ENCODE data around the gene TCHP.

The TCHP gene

DNA sequence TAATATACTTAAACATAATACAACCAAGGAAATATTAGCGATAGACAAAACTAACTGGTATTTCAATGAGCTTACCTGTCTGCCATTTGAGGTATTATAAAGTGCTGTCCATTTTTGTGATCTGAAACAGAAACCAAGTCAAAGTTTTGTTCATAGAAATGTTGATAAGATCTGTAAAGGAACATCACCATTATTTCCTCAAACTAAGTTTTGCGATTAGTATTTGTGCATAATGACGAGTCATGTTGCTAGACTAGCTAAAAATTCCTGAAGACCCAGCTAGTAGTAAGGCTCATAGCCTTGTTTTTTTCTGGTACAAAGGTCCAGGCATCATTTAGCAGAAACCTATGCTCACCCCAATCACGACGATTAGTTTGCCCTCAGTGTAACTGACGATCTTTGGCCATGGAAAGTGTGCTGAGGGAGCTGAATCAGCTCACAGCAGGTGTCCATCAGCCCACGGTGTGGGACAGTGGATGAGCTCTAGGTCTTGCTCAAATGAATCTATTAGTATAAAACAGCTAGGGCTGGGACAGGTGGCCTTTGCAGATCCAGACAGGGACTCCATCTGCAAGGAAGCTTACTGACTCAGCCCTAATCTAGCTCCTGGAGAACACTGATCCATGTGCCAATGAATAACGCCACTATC lies 67.4 kb downstream of the TCHP start:
- TF ChIP-seq ISL1 (CRISPR knock-in tag; IDR thresholded peaks at IDR 0.05) (no peak), SNAI2 (CRISPR knock-in tag; IDR thresholded peaks at IDR 0.05) (no peak), CREB5 (CRISPR knock-in tag; IDR thresholded peaks at IDR 0.05; ENCODE audit: low read depth) (no peak), GLIS3 (CRISPR knock-in tag; IDR thresholded peaks at IDR 0.05) (no peak), OSR1 (CRISPR knock-in tag; IDR thresholded peaks at IDR 0.05) (no peak), ESRRG (CRISPR knock-in tag; IDR thresholded peaks at IDR 0.05) (no peak), ZNF565 (CRISPR knock-in tag; conservative IDR thresholded peaks at IDR 0.05; ENCODE audit: low read depth) (no peak), ZFP3 (CRISPR knock-in tag; IDR thresholded peaks at IDR 0.05) (no peak), ZNF8 (CRISPR knock-in tag; IDR thresholded peaks at IDR 0.05) (no peak), CSDC2 (CRISPR knock-in tag; IDR thresholded peaks at IDR 0.05) (no peak)
- TF ChIP-seq, protein P1, sequence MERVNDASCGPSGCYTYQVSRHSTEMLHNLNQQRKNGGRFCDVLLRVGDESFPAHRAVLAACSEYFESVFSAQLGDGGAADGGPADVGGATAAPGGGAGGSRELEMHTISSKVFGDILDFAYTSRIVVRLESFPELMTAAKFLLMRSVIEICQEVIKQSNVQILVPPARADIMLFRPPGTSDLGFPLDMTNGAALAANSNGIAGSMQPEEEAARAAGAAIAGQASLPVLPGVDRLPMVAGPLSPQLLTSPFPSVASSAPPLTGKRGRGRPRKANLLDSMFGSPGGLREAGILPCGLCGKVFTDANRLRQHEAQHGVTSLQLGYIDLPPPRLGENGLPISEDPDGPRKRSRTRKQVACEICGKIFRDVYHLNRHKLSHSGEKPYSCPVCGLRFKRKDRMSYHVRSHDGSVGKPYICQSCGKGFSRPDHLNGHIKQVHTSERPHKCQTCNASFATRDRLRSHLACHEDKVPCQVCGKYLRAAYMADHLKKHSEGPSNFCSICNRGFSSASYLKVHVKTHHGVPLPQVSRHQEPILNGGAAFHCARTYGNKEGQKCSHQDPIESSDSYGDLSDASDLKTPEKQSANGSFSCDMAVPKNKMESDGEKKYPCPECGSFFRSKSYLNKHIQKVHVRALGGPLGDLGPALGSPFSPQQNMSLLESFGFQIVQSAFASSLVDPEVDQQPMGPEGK (CRISPR knock-in tag; IDR thresholded peaks at IDR 0.05; ENCODE audit: borderline replicate concordance), result no peak
- ATAC-seq, result no peak

Data from SK-N-SH treated with all-trans-retinoic acid at 6 μM for 48 hours (cell line).